Stomach (tissue), 4 donors: ENCODE measurements around the gene THSD1.

ENCODE experiments used
- CTCF ChIP-seq, 7 experiments: fragments of 450-650 bp in 4 of 7; fragments of 200-600 bp in 3 of 7; sonication (generic) in 3 of 7; IDR thresholded peaks; one replicate each; pipeline ENCODE4 v1.5.1; 2016 to 2019; ENCODE audit warnings: antibody characterized with exemption in 7 of 7, control low read depth in 2 of 7, mild to moderate bottlenecking in 1 of 7
- POLR2AphosphoS5 ChIP-seq, 3 donors: sonication (generic); formaldehyde crosslinking; IDR thresholded peaks; one replicate each; pipeline ENCODE4 v1.6.1; 2016; ENCODE audit warnings: antibody characterized with exemption in 3 of 3

GRCh38 chr13:52359534-52359933 is 46.4 kb downstream of the THSD1 start:
- TF ChIP-seq CTCF (IDR thresholded peaks at IDR 0.05) (no peak), POLR2AphosphoS5 (IDR thresholded peaks at IDR 0.05) (no peak)
